GM12864 (cell line): ENCODE data around the gene NEK11.

Experiments used
- DNase-seq: peaks from one replicate; pipeline ENCODE4 v3.0.0-alpha.2; 2011; ENCODE audit warnings: low read depth
- H3K4me3 ChIP-seq: 2 replicates; pipeline ENCODE4 v1.5.1; 2011; ENCODE audit warnings: mild to moderate bottlenecking, low read depth, low read length, control low read depth
- TF ChIP-seq, protein P1 (sequence below): IDR thresholded peaks from 2 replicates; pipeline ENCODE4 v1.5.1; 2011; ENCODE audit warnings: low read depth, mild to moderate bottlenecking, moderate library complexity, low read length, control low read depth, inconsistent platforms; ENCODE audit errors: missing control alignments

Gene NEK11

DNA sequence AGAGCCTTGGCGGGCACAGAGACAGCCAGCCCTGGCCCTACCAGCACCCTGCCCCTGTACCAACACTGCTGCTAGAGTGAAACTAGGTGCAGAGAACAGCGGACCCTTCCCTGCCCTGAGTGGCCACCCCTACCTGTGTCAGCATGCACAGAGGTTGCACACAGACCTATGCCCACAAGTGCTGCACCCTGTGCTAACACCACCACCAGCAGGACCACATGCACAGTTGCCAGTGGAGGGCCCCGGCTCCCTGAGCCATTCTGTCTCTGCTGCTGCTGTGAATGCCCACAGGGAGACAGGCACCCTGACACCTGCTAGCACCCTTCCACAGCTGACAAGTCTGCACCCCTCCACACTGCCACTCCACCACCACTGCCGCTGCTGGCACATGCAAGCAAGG, 131.8 kb downstream of the NEK11 start:
- no peak overlapping the region for H3K4me3 ChIP-seq
- no peak for DNase-seq
- TF ChIP-seq, protein P1, sequence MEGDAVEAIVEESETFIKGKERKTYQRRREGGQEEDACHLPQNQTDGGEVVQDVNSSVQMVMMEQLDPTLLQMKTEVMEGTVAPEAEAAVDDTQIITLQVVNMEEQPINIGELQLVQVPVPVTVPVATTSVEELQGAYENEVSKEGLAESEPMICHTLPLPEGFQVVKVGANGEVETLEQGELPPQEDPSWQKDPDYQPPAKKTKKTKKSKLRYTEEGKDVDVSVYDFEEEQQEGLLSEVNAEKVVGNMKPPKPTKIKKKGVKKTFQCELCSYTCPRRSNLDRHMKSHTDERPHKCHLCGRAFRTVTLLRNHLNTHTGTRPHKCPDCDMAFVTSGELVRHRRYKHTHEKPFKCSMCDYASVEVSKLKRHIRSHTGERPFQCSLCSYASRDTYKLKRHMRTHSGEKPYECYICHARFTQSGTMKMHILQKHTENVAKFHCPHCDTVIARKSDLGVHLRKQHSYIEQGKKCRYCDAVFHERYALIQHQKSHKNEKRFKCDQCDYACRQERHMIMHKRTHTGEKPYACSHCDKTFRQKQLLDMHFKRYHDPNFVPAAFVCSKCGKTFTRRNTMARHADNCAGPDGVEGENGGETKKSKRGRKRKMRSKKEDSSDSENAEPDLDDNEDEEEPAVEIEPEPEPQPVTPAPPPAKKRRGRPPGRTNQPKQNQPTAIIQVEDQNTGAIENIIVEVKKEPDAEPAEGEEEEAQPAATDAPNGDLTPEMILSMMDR: no peak

GRCh38 chr3:131162516-131162915, 135.8 kb downstream of the NEK11 start:
- H3K4me3 ChIP-seq: no peak overlapping the region
- TF ChIP-seq, protein P1: no peak
- DNase-seq: no peak

DNA sequence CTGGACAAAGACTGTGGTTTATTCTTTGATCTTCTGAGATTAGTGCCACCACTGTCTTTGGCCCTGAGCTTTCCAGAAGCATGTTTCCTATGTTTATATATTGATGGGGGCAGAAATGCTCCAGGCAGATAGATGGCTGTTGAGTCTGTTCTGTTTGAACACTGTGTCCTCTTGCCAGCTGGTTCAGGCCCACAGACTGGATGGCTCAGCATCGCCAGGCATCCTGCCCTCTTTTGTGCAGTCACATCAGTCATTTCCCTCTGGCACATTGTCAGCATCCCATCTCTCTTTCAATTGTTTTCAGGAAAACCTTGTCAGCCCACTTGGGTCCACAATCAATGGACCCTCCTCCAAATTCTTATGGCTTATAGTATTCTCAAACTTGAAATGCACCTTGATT, 141.2 kb downstream of the NEK11 start:
- DNase-seq: no peak
- TF ChIP-seq, protein P1: no peak

GRCh38 chr3:131169331-131169730, 142.7 kb downstream of the NEK11 start:
- no peak for DNase-seq
- H3K4me3 ChIP-seq: no peak overlapping the region
- TF ChIP-seq, protein P1: no peak

More for the DNA sequence above, 141.2 kb downstream of the NEK11 start:
- no peak overlapping the region for H3K4me3 ChIP-seq

DNA sequence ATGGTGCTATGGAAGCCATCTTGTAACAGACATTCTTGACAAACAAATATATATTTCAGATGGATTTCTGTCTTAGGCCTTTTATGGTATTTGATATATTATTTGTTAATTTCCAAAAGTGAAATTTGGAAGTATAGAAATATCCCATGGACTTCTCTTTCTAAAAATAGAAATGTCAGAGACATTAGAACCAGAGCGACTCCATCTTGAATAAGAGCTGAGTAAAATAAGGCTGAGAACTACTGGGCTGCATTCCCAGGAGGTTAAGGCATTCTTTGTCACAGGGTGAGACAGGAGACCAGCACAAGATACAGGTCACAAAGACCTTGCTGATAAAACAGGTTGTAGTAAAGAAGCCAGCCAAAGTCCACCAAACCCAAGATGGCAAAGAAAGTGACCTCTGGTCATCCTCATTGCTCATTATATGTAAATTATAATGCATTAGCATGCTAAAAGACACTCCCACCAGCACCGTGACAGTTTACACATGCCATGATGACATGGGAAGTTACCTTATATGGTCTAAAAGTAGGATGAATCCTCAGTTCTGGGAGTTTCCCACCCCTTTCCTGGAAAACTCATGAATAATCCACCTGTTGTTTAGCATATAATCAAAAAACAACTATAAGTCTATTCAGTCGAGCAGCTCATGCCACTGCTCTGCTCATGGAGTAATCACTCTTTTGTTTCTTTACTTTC, 146.0 kb downstream of the NEK11 start:
- DNase-seq: no peak
- TF ChIP-seq, protein P1: no peak
- H3K4me3 ChIP-seq: no peak overlapping the region

- H3K4me3 ChIP-seq: no peak overlapping the region
- DNase-seq: peak; percentile 51
- TF ChIP-seq, protein P1: no peak
Measured at GRCh38 chr3:131174752-131175151, 148.1 kb downstream of the NEK11 start.
